HG03354 (cell line): Measurements from ENCODE around the gene ANTXRL.
"Not testable (repeated sequence)": the region's sequence is repeated elsewhere in the genome, so short reads cannot be mapped to it uniquely, and the experiment has no call there.

Source experiments
- ATAC-seq: cut with Tn5 transposase; IDR thresholded peaks from one replicate; pipeline ENCODE4 v1.9.1; 2021; ENCODE audit warnings: mild to moderate bottlenecking; ENCODE audit not compliant: unreplicated experiment, poor library complexity, severe bottlenecking

ANTXRL gene

DNA sequence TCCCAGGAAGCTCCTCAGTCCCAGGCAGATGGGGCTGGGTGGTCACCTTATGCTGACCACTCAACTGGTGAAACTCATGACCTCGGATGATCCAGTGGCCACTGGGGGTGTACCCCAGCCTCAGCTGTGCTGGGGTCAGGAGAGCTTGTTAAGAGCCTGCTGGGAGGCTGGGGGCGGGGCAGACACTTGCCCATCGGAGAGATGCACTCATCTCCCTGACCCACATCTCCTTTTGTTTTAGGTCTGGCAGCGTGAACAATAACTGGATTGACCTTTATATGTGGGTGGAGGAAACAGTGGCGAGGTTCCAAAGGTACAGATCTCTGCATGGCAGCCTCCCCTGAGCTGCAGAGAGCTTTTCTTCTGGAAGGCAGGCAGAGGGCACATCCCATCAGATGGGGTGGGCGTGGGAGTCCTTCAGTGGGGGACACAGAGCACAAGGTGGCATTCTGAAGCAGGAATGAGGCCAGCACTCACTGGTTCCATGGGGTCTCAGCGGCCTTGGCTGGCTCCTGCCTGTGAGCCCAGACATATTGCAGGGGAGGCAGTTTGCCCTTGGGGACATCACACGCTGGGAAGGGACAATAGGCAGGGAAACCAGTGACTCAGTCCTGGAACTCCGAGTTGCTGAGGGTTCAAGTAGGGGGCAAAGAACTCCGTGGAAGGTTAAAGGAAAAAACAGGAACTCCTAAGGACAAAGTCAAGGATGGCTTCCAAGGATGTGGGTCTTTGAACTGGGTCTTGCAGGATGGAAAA, 5.2 kb downstream of the ANTXRL start:
- no peak for ATAC-seq

DNA sequence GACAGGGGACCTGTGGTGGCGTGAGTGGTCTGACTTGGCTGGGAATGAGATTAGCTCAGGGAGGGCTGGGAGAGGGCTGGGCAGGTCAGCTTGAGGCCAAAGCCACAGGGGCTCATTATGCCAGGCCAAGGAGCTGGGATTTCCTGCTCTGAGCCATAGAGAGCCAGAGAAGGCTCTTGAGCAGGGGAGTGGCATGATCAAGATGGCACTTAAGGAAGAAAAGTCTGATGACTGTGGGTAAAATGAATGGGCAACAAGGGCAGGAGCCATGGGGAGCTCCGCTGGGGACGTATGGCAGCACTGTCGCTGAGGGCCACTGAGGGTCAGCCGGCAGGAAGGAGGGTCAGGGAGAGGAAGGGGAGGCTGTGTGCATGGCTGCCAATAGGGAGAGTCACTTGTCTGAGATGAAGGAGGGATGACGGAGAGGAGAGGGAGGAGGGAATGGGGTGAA, 5.8 kb downstream of the ANTXRL start:
- ATAC-seq, result no peak

DNA sequence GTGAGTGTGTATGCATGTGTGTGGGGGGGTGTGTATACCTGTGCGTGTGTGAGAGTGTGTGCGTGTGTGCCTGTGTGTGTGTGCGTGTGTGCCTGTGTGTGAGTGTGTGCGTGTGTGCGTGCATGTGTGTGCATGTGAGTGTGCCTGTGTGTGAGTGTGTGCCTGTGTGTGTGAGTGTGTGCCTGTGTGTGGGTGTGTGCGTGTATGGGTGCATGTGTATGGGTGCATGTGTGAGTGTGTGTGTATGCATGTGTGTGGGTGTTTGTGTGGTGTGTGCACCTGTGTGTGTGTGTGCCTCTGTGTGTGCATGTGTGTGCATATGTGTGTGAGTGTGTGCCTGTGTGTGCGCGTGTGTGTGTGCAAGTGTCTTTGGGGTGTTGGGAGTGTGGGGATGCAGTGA, 6.4 kb downstream of the ANTXRL start:
- no peak for ATAC-seq

DNA sequence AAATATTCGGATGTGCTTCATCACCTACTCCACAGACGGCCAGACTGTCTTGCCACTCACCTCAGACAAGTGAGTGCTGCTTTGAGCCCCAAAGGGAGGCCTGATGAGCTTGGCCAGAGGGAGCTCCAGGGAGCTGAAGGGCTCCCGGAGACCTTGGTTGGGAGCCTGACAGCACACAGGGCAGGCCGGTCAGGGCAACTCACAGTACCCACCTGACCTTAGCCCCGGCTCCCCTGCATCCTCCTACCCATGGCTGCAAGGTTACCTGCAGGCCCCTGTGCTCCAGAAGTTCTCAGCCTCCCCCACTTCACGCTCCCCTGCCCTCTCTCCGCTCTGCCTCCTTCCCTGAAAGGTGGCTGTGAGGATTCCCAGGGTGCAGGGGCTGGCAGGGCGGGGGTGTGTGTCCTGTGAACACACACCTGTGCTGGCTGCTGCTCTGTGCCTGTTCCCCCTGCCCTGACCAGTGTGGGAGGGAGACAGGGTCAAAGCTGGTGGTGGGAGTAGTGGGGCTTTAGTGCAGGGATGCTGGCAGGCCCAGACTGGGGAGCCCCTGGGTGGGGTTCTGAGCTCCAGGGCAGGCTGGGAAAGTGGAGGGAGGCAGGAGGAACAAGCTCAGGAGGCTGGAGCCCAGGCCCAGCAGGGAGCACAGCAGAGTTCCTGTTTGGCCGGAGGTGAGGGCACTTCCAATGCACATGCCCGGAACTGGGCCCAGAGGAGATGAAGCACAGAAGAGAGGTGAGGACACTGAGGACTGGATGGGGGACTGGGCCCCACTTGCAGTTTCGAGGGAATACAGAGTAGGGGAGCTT, 7.2 kb downstream of the ANTXRL start:
- ATAC-seq, result no peak

DNA sequence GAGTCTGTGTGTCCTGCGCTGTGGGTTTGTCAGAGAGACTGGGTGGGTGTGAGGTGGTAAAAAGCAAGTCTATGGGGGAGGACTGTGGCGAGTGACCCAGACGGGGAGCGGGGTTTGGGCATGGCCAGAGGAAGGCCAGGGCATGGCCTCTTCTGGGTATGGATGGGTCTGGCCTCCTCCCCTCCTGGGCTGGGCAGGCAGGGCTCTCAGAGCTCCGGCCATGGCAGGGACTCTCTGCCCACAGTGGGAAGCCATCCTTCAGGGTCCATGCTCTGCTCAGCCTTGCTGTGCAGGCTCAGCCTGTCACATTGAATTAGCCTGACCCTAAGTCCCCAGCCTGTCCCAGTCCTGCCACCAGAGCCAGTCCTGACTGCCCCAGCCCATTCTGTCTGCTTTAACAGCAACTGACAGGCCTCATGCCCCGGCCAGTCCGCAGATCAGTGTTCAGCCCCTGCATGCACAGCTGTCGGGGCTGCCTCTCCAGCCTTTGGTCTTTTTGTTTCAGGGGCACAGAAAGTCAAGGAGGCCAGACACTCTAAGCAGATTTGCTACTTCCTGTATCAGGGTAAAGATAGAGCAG, 7.9 kb downstream of the ANTXRL start:
- no peak for ATAC-seq

DNA sequence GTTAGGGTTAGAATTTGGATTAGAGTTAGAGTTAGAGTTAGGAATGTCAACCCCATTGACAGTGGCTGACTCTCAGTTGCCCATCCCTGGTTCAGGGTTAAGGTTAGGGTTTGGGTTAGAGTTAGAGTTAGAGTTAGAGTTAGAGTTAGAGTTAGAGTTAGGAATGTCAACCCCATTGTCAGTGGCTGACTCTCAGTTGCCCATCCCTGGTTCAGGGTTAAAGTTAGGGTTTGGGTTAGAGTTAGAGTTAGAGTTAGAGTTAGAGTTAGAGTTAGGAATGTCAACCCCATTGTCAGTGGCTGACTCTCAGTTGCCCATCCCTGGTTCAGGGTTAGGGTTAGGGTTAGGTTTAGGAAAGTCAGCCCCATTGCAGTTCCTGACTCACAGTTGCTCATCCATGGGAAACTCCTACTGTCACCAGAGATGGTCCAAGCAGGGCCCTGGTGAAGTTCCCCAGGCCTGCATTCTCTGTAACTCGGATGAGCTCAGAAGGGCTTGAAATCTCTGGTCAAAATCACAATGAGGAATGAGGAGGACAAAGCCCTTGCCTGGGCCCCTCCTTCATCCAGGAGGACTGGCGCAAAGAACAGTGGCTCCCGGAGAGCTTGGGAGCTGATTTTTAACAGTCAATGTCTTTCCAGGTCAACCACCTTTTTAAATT, 8.7 kb downstream of the ANTXRL start:
- ATAC-seq, result not testable (repeated sequence)

DNA sequence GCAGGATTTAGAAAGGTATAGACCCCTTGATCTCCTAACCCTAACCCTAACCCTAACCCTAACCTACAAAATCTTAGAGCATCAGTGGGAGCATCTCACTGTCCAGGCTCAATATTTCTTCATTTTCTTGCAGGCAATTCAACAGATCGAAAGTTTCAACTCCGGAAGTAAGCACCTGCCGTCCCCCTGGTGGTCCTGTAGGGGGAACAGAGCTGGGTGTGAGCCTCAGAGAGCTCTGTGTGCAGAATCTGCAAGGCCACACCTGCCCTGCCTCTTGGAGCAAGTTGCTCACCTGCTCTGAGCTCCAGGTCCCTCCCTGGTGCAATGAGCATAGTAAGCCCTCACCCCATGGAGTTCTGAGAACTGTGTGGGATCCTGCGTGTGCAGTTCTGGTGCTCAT, 9.3 kb downstream of the ANTXRL start:
- ATAC-seq, result not testable (repeated sequence)

DNA sequence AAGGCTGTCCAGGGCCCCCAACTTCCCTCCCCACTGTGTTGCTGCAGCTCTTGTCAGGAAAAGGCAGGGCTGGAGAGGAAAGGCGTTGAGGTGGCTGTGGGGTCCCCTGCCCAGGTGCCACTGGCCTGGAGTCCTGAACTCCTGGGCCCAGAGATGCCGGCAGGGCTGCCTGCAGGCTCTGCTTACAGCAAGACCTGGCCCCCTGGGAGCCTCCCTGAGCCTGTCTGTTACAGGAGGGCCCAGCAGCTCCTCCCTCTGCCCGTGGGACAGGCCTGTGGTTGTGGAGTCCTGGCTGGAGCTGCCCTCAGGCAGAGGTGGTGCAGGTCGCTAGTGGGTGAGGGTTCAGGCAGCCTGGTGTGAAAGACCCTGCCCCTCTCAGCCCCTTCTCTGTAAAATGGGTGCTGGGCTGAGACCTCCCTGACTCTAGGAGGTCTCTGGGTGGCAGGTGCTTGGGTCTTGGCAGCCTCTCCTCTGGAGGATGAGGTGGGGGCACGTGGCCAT, 9.9 kb downstream of the ANTXRL start:
- no peak for ATAC-seq

DNA sequence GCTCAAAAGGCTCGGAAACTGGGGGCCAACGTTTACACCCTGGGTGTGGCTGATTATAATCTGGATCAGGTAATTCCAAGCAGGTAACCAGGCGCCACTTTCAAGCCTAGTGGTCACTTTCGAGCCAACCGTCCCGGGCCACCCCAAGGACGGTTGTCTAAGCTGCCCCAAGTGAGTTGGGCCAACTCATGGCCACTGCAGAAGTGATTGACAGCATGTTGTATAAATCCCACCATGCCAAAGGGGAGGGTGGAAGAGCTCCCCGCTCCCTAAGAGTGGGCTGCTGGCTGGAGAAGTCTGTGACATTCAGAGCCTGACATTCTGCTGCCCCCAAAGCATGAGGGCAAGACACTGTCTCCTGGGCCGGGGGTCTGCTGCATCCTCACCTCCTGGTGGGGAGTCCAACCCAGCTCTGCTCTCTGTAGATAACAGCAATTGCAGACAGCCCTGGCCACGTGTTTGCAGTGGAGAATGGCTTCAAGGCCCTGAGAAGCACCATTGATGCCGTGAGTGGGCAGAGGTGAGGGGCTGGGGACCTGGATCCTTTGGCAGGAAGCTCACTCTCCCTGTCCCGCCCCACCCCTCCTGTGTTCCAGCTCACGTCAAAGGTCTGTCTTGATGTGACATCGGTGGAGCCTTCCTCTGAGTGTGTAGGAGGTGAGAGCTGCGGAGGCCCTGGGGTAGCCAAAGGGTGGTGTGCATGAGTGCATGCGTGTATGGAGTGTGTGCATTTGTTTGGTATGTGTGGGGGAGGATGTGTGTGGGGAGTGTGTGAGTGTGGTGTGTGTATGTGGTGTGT, 10.8 kb downstream of the ANTXRL start:
- no peak for ATAC-seq

DNA sequence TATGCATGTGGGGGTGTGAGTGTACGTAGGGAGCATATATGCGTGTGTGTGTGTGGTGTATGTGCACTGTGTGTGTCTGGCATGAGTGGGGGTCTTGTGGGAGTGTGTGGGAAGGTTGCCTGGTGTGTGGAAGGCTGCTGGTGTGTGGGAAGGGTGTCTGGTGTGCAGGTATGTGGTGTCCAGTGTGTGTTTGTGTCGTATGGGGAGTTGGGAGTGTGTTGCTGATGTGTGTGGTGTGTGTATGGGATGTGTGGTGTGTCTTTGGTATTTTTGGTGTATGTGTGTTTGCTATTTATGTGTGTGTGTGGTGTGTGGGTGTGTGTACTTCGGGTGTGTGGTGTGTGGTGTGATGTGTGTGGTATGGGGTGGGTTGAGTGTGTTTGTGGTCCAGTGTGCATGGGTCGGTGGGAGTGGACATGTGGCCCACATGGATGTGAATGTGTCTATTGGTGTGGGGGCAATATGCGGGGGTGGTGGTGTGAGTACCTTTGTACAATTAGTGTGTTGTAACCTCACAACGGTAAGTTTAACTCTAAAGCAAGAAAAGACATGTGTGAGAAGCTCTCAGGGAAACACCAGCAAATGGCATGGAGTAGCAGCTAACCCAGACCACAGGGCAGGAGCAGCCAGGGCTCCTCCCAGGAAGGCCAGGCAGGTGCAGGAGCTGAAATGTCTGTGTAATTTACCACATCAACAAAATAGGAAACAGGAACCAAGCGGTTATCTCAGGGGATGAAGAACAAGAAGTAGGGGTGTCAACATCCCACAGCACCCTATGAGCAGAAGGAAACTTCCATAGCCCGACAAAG, 11.9 kb downstream of the ANTXRL start:
- ATAC-seq, result no peak

DNA sequence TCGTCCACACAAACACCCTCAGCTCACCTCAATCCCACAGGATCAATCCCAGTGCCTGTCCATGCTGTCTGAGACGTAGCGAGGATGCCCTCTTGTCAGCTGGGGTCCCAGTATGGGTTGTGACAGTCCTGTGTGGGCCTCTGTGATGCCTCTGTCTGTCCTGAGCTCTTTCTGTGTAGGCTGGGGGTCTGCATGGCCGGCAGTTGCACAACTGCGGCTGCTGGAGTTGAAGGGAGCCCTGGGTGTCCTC, 12.4 kb downstream of the ANTXRL start:
- ATAC-seq, result no peak

DNA sequence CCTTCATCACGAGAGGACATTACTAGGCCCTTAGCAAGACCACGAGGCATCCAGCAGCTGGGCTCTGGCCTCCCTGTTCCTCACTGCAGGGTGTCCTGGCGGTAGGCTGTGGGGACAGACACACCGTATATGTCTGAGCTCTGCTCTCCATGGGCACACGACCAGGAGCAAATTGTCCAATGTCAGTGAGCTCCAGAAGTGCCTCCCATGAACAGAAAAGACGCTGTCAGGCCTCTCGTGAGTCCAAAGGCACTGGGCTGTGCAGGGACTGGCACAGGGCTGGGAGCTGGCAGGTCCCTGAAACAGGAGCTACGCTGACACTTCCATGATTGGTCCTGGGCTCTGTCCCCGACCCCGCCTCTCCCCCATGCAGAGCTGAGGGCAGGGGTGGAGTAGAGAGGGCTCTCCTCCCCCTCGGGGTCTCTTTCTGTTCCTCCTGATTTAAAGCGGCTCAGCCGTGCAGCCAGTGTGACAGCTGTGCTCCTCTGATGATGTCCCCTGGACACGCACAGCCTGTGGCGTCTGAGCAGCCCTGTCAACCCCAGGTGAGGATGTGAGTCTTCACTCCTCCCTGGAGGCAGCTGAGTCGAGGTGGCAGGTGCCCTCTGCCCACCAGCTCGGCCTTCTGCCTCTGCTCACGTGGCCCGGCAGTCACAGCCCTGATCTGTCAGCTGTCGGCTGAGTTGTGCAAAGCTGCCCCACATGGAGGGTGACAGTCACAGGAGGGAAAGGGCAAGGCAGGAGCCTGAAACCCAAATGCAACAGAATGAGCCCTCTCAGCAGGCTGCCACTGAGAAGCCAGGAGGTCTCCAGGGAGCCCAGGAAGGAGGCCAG, 13.0 kb downstream of the ANTXRL start:
- peak; percentile 52 for ATAC-seq

DNA sequence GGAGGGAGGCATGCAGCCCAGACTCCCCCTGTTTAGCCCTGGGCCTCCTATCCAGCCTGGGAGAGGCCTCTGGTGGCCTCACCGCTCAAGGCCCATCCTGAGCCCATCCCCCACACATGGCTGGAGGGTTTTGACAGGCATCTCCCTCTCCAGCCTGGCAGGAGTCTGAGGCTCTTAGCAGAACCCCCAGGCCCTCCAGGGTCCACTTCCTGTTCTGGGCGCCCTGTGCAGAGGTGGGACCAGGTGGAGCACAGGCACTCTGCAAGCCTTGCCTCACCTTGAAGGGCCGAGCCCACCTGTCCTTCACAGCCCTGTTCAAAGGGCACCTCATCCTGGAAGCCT, 13.5 kb downstream of the ANTXRL start:
- not testable (repeated sequence) for ATAC-seq

DNA sequence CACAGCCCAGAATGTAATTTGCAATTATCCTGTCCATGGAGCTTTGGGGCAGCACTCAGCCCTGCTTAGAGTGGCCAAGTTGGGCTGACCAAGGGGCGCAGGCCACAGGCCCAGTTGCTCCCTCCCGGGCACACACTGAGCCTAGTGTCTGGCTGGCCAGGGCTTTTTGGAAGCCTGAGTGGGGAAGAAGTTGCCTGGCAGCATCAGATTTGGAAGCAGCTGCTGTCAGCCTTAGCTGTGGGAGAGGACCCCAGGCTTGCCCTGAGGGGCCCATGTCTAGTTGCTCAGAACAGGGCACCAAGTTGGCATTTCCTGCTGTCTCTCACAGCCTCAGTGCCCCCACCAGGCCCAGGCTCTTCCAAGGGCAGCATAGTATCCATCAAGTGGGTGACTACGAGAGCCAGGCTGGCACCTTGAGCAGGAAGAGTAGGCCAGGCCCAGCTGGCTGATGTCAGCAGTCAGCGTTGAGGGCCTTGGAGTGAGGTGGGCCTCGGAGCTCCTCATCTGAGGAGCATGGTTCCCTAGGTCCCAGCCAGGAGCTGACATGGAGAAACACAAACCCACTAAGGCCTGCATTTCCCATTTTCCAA, 14.4 kb downstream of the ANTXRL start:
- no peak for ATAC-seq

DNA sequence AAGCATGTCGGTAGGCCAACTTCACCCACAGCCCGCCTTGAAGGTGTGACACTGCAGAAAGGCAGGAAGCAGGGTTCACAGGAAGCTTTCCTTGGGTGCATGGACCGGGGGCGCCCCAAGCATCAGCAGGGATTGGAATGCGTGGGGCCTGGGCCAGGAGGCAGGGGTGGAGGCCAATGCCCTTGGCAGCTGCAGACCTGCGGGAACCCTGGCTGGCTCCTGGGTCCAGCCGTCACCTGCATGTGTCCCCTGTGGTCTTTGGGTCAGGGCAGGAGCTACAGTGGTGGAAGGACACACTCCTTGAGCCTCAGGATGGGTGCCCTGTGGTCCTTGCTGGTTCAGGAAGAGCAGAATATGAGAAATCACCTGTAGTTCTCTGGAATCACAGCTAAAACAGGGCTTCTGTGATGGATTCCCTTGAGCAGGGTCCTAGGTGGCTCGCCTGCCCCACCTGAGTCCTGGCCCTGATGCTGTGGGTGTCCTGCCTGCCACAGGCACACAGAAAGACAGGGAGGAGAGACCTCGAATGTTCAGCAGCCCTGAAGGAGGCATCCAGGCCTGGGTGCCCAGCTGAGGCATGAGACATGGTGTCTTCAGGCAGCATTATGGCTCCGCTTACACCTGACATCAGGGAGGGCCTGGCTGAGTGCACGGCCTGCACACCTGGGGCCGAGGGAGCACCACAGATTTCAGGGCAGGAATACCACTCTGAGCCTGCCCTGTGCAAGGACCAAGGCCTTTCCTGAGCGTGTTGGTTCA, 15.1 kb downstream of the ANTXRL start:
- no peak for ATAC-seq

DNA sequence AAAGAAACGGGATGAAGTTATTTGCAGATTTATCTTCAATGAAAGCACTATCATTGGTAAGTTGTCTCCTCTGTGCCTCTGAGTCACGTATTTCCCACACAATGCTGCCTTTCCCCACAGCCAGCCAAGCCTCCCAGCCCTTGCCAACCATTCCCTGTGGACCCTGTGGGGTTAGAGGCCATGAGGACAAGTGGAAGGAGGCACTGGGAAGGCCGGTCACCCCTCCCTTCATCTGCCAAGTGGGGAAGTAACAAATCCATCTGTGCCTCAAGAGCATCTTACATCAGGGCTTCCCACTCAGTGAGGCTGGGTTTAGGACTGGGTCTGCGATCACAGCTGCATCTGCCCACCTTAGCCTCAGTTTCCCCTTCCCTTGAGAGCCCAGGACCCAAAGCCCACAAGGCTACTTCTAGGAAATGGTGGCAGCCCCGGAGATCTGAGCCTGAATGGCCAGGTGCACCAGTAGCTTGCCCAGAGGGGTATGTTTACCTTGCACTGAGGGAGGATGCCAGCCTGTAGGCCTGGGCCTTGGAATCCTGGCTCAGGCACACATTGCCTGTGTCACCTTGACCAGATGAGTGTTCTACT, 16.1 kb downstream of the ANTXRL start:
- ATAC-seq, result not testable (repeated sequence)

DNA sequence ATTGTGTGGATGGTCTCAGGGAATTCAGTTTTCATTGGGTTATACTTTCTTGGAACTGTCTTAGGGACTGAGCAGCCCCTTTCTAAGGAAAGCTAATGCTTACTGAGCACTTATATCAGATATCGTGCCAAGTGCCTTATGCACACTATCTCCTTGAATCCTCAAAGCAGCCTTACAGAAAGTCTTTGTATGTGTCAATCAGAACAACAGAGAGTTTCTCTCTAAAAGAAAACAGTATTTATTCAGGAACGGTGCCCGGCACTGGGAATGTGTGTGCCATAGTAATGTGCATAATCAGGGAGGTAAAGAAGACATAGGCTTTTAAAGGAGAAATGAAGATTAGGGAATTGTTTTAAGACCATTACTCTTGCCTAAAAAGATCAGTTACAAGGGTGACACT, 17.3 kb downstream of the ANTXRL start:
- ATAC-seq, result no peak
